Measurements from ENCODE around the gene CKAP2L.

The CKAP2L gene

GRCh38 chr2:112796486-112796885, 32.1 kb upstream of the CKAP2L start:
- H3K27me3 Mint-ChIP-seq = peaks cover 2% of the 10 kb centered on the region
- no peak overlapping the region for H3K27ac Mint-ChIP-seq
- H3K36me3 Mint-ChIP-seq = no peaks in the 10 kb centered on the region
- H3K4me1 Mint-ChIP-seq = peaks cover 4% of the 10 kb centered on the region
- H3K4me3 Mint-ChIP-seq = no peak overlapping the region
- no peaks in the 10 kb centered on the region for H3K9me3 Mint-ChIP-seq

- H3K36me3 Mint-ChIP-seq = no peaks in the 10 kb centered on the region
- H3K4me3 Mint-ChIP-seq = no peak overlapping the region
- peaks cover 4% of the 10 kb centered on the region for H3K4me1 Mint-ChIP-seq
- no peaks in the 10 kb centered on the region for H3K9me3 Mint-ChIP-seq
- peaks cover 2% of the 10 kb centered on the region for H3K27me3 Mint-ChIP-seq
- H3K27ac Mint-ChIP-seq = no peak overlapping the region
These were observed 31.4 kb upstream of the CKAP2L start for GRCh38 chr2:112795774-112796173.

- H3K4me1 Mint-ChIP-seq = peaks cover 4% of the 10 kb centered on the region
- H3K4me3 Mint-ChIP-seq = no peak overlapping the region
- no peaks in the 10 kb centered on the region for H3K9me3 Mint-ChIP-seq
- H3K36me3 Mint-ChIP-seq = no peaks in the 10 kb centered on the region
- H3K27ac Mint-ChIP-seq = no peak overlapping the region
- H3K27me3 Mint-ChIP-seq = peaks cover 2% of the 10 kb centered on the region
These were observed 30.4 kb upstream of the CKAP2L start for GRCh38 chr2:112794841-112795240.

- Mint-ChIP-seq H3K4me3 (no peak overlapping the region), H3K4me1 (peaks cover 4% of the 10 kb centered on the region), H3K9me3 (no peaks in the 10 kb centered on the region), H3K27me3 (peaks cover 2% of the 10 kb centered on the region), H3K27ac (no peak overlapping the region), H3K36me3 (no peaks in the 10 kb centered on the region)
These were observed 29.8 kb upstream of the CKAP2L start for GRCh38 chr2:112794131-112794733.

GRCh38 chr2:112793449-112793978, 29.1 kb upstream of the CKAP2L start:
- H3K4me3 Mint-ChIP-seq = no peak overlapping the region
- no peaks in the 10 kb centered on the region for H3K36me3 Mint-ChIP-seq
- no peak overlapping the region for H3K27ac Mint-ChIP-seq
- H3K9me3 Mint-ChIP-seq = no peaks in the 10 kb centered on the region
- H3K4me1 Mint-ChIP-seq = peaks cover 4% of the 10 kb centered on the region
- H3K27me3 Mint-ChIP-seq = peaks cover 2% of the 10 kb centered on the region

GRCh38 chr2:112792419-112792818, 28.0 kb upstream of the CKAP2L start:
- no peaks in the 10 kb centered on the region for H3K9me3 Mint-ChIP-seq
- H3K27ac Mint-ChIP-seq = no peak overlapping the region
- no peaks in the 10 kb centered on the region for H3K36me3 Mint-ChIP-seq
- no peak overlapping the region for H3K4me3 Mint-ChIP-seq
- peaks cover 2% of the 10 kb centered on the region for H3K27me3 Mint-ChIP-seq
- H3K4me1 Mint-ChIP-seq = peaks cover 4% of the 10 kb centered on the region

GRCh38 chr2:112791693-112792230, 27.4 kb upstream of the CKAP2L start:
- Mint-ChIP-seq H3K27ac (no peak overlapping the region), H3K9me3 (no peaks in the 10 kb centered on the region), H3K36me3 (no peaks in the 10 kb centered on the region), H3K4me3 (no peak overlapping the region), H3K27me3 (peaks cover 4% of the 10 kb centered on the region), H3K4me1 (peaks cover 4% of the 10 kb centered on the region)

GRCh38 chr2:112791019-112791418, 26.6 kb upstream of the CKAP2L start:
- Mint-ChIP-seq H3K27me3 (peaks cover 4% of the 10 kb centered on the region), H3K4me1 (peaks cover 4% of the 10 kb centered on the region), H3K36me3 (no peaks in the 10 kb centered on the region), H3K9me3 (no peaks in the 10 kb centered on the region), H3K27ac (no peak overlapping the region), H3K4me3 (no peak overlapping the region)

- Mint-ChIP-seq H3K9me3 (no peaks in the 10 kb centered on the region), H3K36me3 (no peaks in the 10 kb centered on the region), H3K27ac (no peak overlapping the region), H3K27me3 (peaks cover 2% of the 10 kb centered on the region), H3K4me1 (peaks cover 4% of the 10 kb centered on the region), H3K4me3 (no peak overlapping the region)
These were observed 25.9 kb upstream of the CKAP2L start for GRCh38 chr2:112790305-112790704.

- no peaks in the 10 kb centered on the region for H3K9me3 Mint-ChIP-seq
- no peak overlapping the region for H3K27ac Mint-ChIP-seq
- no peaks in the 10 kb centered on the region for H3K36me3 Mint-ChIP-seq
- no peak overlapping the region for H3K4me3 Mint-ChIP-seq
- H3K4me1 Mint-ChIP-seq = peaks cover 4% of the 10 kb centered on the region
- H3K27me3 Mint-ChIP-seq = peaks cover 2% of the 10 kb centered on the region
These were observed 24.8 kb upstream of the CKAP2L start for GRCh38 chr2:112789186-112789585.

GRCh38 chr2:112788653-112789052, 24.2 kb upstream of the CKAP2L start:
- no peaks in the 10 kb centered on the region for H3K9me3 Mint-ChIP-seq
- H3K27me3 Mint-ChIP-seq = peaks cover 2% of the 10 kb centered on the region
- peaks cover 3% of the 10 kb centered on the region for H3K4me1 Mint-ChIP-seq
- H3K4me3 Mint-ChIP-seq = no peak overlapping the region
- no peaks in the 10 kb centered on the region for H3K36me3 Mint-ChIP-seq
- H3K27ac Mint-ChIP-seq = no peak overlapping the region

- H3K36me3 Mint-ChIP-seq = no peaks in the 10 kb centered on the region
- H3K4me3 Mint-ChIP-seq = no peak overlapping the region
- H3K4me1 Mint-ChIP-seq = no peaks in the 10 kb centered on the region
- no peak overlapping the region for H3K27ac Mint-ChIP-seq
- no peaks in the 10 kb centered on the region for H3K9me3 Mint-ChIP-seq
- peaks cover 2% of the 10 kb centered on the region for H3K27me3 Mint-ChIP-seq
These were observed 23.5 kb upstream of the CKAP2L start for GRCh38 chr2:112787729-112788393.

GRCh38 chr2:112787294-112787693, 22.9 kb upstream of the CKAP2L start:
- Mint-ChIP-seq H3K27ac (no peak overlapping the region), H3K4me3 (no peak overlapping the region), H3K4me1 (no peaks in the 10 kb centered on the region), H3K9me3 (no peaks in the 10 kb centered on the region), H3K27me3 (peaks cover 2% of the 10 kb centered on the region), H3K36me3 (no peaks in the 10 kb centered on the region)

GRCh38 chr2:112784199-112785189, 20.1 kb upstream of the CKAP2L start, which contains the start of gene IL1A:
Gene IL1A, minus strand, starts transcription at chr2:112784493. Its CDS starts 723 bp downstream, at chr2:112783770.
- no peak within 1 kb of the TSS for H3K4me3 Mint-ChIP-seq
- no peaks in the 10 kb centered on the region for H3K9me3 Mint-ChIP-seq
- no peaks in the 10 kb centered on the region for H3K36me3 Mint-ChIP-seq
- no peaks in the 10 kb centered on the region for H3K4me1 Mint-ChIP-seq
- no peak within 1 kb of the TSS for H3K27ac Mint-ChIP-seq
- peaks cover 2% of the 10 kb centered on the region for H3K27me3 Mint-ChIP-seq

- Mint-ChIP-seq H3K9me3 (no peaks in the 10 kb centered on the region), H3K27me3 (peaks cover 8% of the 10 kb centered on the region), H3K36me3 (no peaks in the 10 kb centered on the region), H3K27ac (no peak overlapping the region), H3K4me1 (no peaks in the 10 kb centered on the region), H3K4me3 (no peak overlapping the region)
These were observed 18.8 kb upstream of the CKAP2L start for GRCh38 chr2:112783187-112783714.

All from activated naive CD4-positive, alpha-beta T cell treated with anti-CD3 and anti-CD28 coated beads, Interleukin-2, amount 50 U/mL, for 24 hours (primary cell).